H9 (cell line): ENCODE results near the gene ST6GALNAC3. TPM values are rescaled to one million over a fixed set of nuclear protein-coding genes. Genes with fewer than 3 reads are reported as not detected.
"Not testable (repeated sequence)": the region's sequence is repeated elsewhere in the genome, so short reads cannot be mapped to it uniquely, and the experiment has no call there.

Source experiments
- DNase-seq: peaks from one replicate; pipeline ENCODE4 v3.0.0-alpha.2; 2017
- H2AFZ ChIP-seq: one replicate; pipeline ENCODE4 v1.6.1; 2013; ENCODE audit warnings: mild to moderate bottlenecking, low read length, control low read depth, moderate library complexity
- H2AK5ac ChIP-seq: 2 replicates; pipeline ENCODE4 v1.6.1; 2013; ENCODE audit warnings: low read length, control low read depth, mixed read lengths; ENCODE audit not compliant: insufficient read length
- H2BK120ac ChIP-seq: one replicate; pipeline ENCODE4 v1.6.1; 2013; ENCODE audit warnings: low read depth, mild to moderate bottlenecking, low read length, control low read depth, inconsistent platforms; ENCODE audit not compliant: poor library complexity, severe bottlenecking
- H2BK12ac ChIP-seq: 2 replicates; pipeline ENCODE4 v1.6.1; 2013; ENCODE audit warnings: low read length, control low read depth, mixed read lengths, low read depth; ENCODE audit not compliant: insufficient read length
- H2BK15ac ChIP-seq: 2 replicates; pipeline ENCODE4 v1.6.1; 2013; ENCODE audit warnings: low read depth, low read length, control low read depth
- H2BK20ac ChIP-seq: one replicate; pipeline ENCODE4 v1.6.1; 2013; ENCODE audit warnings: low read depth, mild to moderate bottlenecking, low read length, control low read depth, inconsistent platforms; ENCODE audit not compliant: poor library complexity, severe bottlenecking
- H2BK5ac ChIP-seq: 2 replicates; pipeline ENCODE4 v1.6.1; 2013; ENCODE audit warnings: low read length, control low read depth, mixed read lengths; ENCODE audit not compliant: insufficient read length
- H3K14ac ChIP-seq: 2 replicates; pipeline ENCODE4 v1.6.1; 2013; ENCODE audit warnings: low read length, control low read depth; ENCODE audit not compliant: insufficient read depth
- H3K18ac ChIP-seq: 2 replicates; pipeline ENCODE4 v1.6.1; 2013; ENCODE audit warnings: low read depth, mild to moderate bottlenecking, mixed read lengths, low read length, control low read depth; ENCODE audit not compliant: insufficient read length
- H3K23ac ChIP-seq: 2 replicates; pipeline ENCODE4 v1.6.1; 2013; ENCODE audit warnings: low read length, control low read depth, mixed read lengths, low read depth; ENCODE audit not compliant: insufficient read length
- H3K23me2 ChIP-seq: 2 replicates; pipeline ENCODE4 v1.6.1; 2013; ENCODE audit warnings: low read depth, mild to moderate bottlenecking, mixed read lengths, low read length, control low read depth; ENCODE audit not compliant: insufficient read length, poor library complexity, severe bottlenecking
- H3K27ac ChIP-seq: 2 replicates; pipeline ENCODE4 v1.5.1; 2013; ENCODE audit warnings: low read length, control low read depth, mixed read lengths, low read depth; ENCODE audit not compliant: insufficient read length
- H3K27me3 ChIP-seq: 2 replicates; pipeline ENCODE4 v1.6.1; 2013; ENCODE audit warnings: low read length, control low read depth, inconsistent platforms; ENCODE audit not compliant: insufficient read depth
- H3K4ac ChIP-seq: 2 replicates; pipeline ENCODE4 v1.6.1; 2013; ENCODE audit warnings: low read depth, mild to moderate bottlenecking, control low read depth, inconsistent platforms, low read length, moderate library complexity
- H3K4me1 ChIP-seq: 2 replicates; pipeline ENCODE4 v1.6.1; 2013; ENCODE audit warnings: low read length, control low read depth, inconsistent platforms; ENCODE audit not compliant: insufficient read depth
- H3K4me2 ChIP-seq: 2 replicates; pipeline ENCODE4 v1.6.1; 2013; ENCODE audit warnings: low read length, control low read depth, mixed read lengths; ENCODE audit not compliant: insufficient read length, insufficient read depth
- H3K56ac ChIP-seq: 2 replicates; pipeline ENCODE4 v1.6.1; 2013; ENCODE audit warnings: low read depth, mild to moderate bottlenecking, mixed read lengths, low read length, control low read depth; ENCODE audit not compliant: insufficient read length
- H3K79me1 ChIP-seq: 2 replicates; pipeline ENCODE4 v1.6.1; 2013; ENCODE audit warnings: low read depth, mild to moderate bottlenecking, moderate library complexity, low read length, control low read depth, inconsistent platforms; ENCODE audit not compliant: insufficient read depth, poor library complexity, severe bottlenecking
- H3K79me2 ChIP-seq: 2 replicates; pipeline ENCODE4 v1.6.1; 2013; ENCODE audit warnings: low read length, control low read depth, inconsistent platforms; ENCODE audit not compliant: insufficient read depth
- H3K9ac ChIP-seq: 2 replicates; pipeline ENCODE4 v1.6.1; 2013; ENCODE audit warnings: low read length, control low read depth, mixed read lengths; ENCODE audit not compliant: insufficient read length; ENCODE audit errors: extremely low read depth
- H3K9me3 ChIP-seq: one replicate; pipeline ENCODE4 v1.6.1; 2013; ENCODE audit warnings: low read depth, low read length, inconsistent platforms; ENCODE audit not compliant: control insufficient read depth
- H3T11ph ChIP-seq: one replicate; pipeline ENCODE4 v1.6.1; 2013; ENCODE audit warnings: mild to moderate bottlenecking, low read length, control low read depth, inconsistent platforms
- H4K20me1 ChIP-seq: one replicate; pipeline ENCODE4 v1.6.1; 2013; ENCODE audit not compliant: control insufficient read depth, insufficient read length, insufficient read depth
- H4K5ac ChIP-seq: 2 replicates; pipeline ENCODE4 v1.6.1; 2013; ENCODE audit warnings: low read depth, mild to moderate bottlenecking, mixed read lengths, low read length, control low read depth; ENCODE audit not compliant: insufficient read length
- H4K8ac ChIP-seq: replicated peaks from 2 replicates; pipeline ENCODE4 v1.6.1; 2013; ENCODE audit warnings: low read length, control low read depth, mixed read lengths, low read depth; ENCODE audit not compliant: insufficient read length
- H4K91ac ChIP-seq: 2 replicates; pipeline ENCODE4 v1.6.1; 2013; ENCODE audit warnings: low read depth, mild to moderate bottlenecking, moderate library complexity, mixed read lengths, low read length, control low read depth; ENCODE audit not compliant: insufficient read length
- H3K27ac Mint-ChIP-seq, 3 experiments: 2 replicates in 2 of 3; 3 replicates in 1 of 3; pipeline ENCODE4 v1.8.0; 2020 to 2021; ENCODE audit warnings: mixed read lengths in 3 of 3, mild to moderate bottlenecking in 1 of 3, moderate library complexity in 1 of 3
- H3K27me3 Mint-ChIP-seq: 2 replicates; pipeline ENCODE4 v1.8.0; 2021; ENCODE audit warnings: low read depth, mild to moderate bottlenecking, moderate library complexity, mixed read lengths
- H3K36me3 Mint-ChIP-seq, 3 experiments: 2 replicates in 2 of 3; 3 replicates in 1 of 3; pipeline ENCODE4 v1.8.0; 2020 to 2021; ENCODE audit warnings: low read depth in 3 of 3, mixed read lengths in 3 of 3; ENCODE audit not compliant: insufficient read depth in 1 of 3
- H3K4me1 Mint-ChIP-seq, 2 experiments: 2 replicates each; pipeline ENCODE4 v1.8.0; 2020; ENCODE audit warnings: mixed read lengths in 2 of 2
- H3K4me3 Mint-ChIP-seq, 2 experiments: 2 replicates in 1 of 2; 3 replicates in 1 of 2; pipeline ENCODE4 v1.8.0; 2020 to 2021; ENCODE audit warnings: mild to moderate bottlenecking in 2 of 2, mixed read lengths in 2 of 2, moderate library complexity in 1 of 2
- H3K9me3 Mint-ChIP-seq, 2 experiments: 2 replicates in 1 of 2; 3 replicates in 1 of 2; pipeline ENCODE4 v1.8.0; 2020; ENCODE audit warnings: mild to moderate bottlenecking in 2 of 2, mixed read lengths in 2 of 2, moderate library complexity in 1 of 2
- WGBS: extraction: QIAGEN DNeasy Blood & Tissue Kit; methylation state at CpG from one replicate; pipeline ENCODE4 v1.1.7; 2013; ENCODE audit warnings: missing lambda C conversion rate, low lambda C conversion rate, mixed read lengths; ENCODE audit not compliant: insufficient read length; ENCODE audit errors: extremely low coverage; 5-methylcytosine and 5-hydroxymethylcytosine counted together
- total RNA-seq: library from RNA; stranded (reverse); gene quantifications from 2 replicates; pipeline ENCODE4 v1.2.1, GENCODE V29; 2021
- TF ChIP-seq, protein P1 (sequence below): fragments of 200-600 bp; sonication (generic); conservative IDR thresholded peaks from 3 replicates; pipeline ENCODE4 v1.8.0; 2021; ENCODE audit warnings: antibody characterized with exemption, mild to moderate bottlenecking

ST6GALNAC3 gene
- total RNA-seq, 1 experiment from 2014 or later, result 11.2 TPM

DNA sequence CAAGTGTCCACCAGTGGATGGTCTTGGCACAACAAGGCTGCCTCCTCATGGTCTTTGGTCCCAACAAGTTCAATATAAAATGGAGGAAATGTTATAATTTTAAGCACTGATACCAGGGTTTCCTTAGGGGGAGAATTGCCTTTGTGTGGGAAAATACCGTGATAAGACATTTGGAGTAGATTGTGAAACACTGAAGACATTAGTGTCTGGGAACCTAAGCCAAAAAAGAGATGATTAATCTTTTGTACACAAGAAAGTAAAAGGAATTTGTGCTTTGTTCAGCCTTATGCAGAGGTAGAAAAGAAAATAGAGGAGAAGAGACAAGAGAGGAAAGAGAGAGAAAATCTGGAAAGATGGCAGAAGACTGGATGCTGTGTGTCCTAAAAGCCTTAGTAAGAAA is 36.1 kb downstream of the ST6GALNAC3 start:
- no peak for DNase-seq
- Histone ChIP-seq H4K8ac (no peak overlapping the region), H2AFZ (no peak overlapping the region), H2AK5ac (no peak overlapping the region), H4K91ac (no peak overlapping the region), H3K14ac (no peak overlapping the region), H3K4me1 (peaks cover 4% of the 10 kb centered on the region; the same call in 1 of the 2 replicates), H3K18ac (no peak overlapping the region), H4K20me1 (no peaks in the 10 kb centered on the region), H2BK15ac (no peak overlapping the region), H3K56ac (no peak overlapping the region), H2BK20ac (no peak overlapping the region), H3K4me2 (no peak overlapping the region), H3K23me2 (no peaks in the 10 kb centered on the region), H2BK120ac (no peak overlapping the region), H3K9ac (no peak overlapping the region), H3K4ac (no peak overlapping the region), H3K23ac (no peak overlapping the region), H4K5ac (no peak overlapping the region), H3K27me3 (no peaks in the 10 kb centered on the region), H3K79me1 (no peaks in the 10 kb centered on the region), H3K27ac (no peak overlapping the region), H2BK5ac (no peak overlapping the region), H3K9me3 (no peaks in the 10 kb centered on the region), H2BK12ac (no peak overlapping the region), H3T11ph (no peak overlapping the region), H3K79me2 (no peaks in the 10 kb centered on the region)
- TF ChIP-seq, protein P1, sequence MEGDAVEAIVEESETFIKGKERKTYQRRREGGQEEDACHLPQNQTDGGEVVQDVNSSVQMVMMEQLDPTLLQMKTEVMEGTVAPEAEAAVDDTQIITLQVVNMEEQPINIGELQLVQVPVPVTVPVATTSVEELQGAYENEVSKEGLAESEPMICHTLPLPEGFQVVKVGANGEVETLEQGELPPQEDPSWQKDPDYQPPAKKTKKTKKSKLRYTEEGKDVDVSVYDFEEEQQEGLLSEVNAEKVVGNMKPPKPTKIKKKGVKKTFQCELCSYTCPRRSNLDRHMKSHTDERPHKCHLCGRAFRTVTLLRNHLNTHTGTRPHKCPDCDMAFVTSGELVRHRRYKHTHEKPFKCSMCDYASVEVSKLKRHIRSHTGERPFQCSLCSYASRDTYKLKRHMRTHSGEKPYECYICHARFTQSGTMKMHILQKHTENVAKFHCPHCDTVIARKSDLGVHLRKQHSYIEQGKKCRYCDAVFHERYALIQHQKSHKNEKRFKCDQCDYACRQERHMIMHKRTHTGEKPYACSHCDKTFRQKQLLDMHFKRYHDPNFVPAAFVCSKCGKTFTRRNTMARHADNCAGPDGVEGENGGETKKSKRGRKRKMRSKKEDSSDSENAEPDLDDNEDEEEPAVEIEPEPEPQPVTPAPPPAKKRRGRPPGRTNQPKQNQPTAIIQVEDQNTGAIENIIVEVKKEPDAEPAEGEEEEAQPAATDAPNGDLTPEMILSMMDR, result no peak
- Mint-ChIP-seq H3K27me3 (no peaks in the 10 kb centered on the region), H3K4me1 (peaks cover 14 to 24% of the 10 kb centered on the region in 2 experiments), H3K36me3 (peaks cover 9 to 16% (median 12%) of the 10 kb centered on the region in 3 experiments), H3K27ac (no peak overlapping the region), H3K4me3 (no peak overlapping the region), H3K9me3 (peaks cover 8 to 12% of the 10 kb centered on the region in 2 experiments; a peak in 4 of 5 replicates)
- WGBS, result no CpG with 5 or more reads among the region's 1 CpG

DNA sequence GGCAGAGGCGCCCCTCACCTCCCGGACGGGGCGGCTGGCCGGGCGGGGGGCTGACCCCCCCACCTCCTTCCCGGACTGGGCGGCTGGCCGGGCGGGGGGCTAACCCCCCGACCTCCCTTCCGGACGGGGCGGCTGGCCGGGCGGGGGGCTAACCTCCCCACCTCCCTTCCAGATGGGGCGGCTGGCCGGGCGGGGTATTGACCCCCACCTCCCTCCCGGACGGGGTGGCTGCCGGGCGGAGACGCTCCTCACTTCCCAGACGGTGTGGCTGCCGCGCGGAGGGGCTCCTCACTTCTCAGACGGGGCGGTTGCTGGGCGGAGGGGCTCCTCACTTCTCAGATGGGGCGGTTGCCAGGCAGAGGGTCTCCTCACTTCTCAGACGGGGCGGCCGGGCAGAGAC is 37.8 kb downstream of the ST6GALNAC3 start:
- H2BK15ac ChIP-seq, H3T11ph ChIP-seq, H3K79me1 ChIP-seq, H3K4me2 ChIP-seq, H3K27ac Mint-ChIP-seq, H2AFZ ChIP-seq, H3K4ac ChIP-seq, H3K14ac ChIP-seq, H3K56ac ChIP-seq, H3K18ac ChIP-seq, H2BK5ac ChIP-seq, H2BK20ac ChIP-seq, DNase-seq, H4K8ac ChIP-seq, H3K79me2 ChIP-seq, H2BK12ac ChIP-seq, H3K23me2 ChIP-seq, H3K9me3 ChIP-seq, H2AK5ac ChIP-seq, H3K9ac ChIP-seq, H3K4me1 ChIP-seq, H3K27ac ChIP-seq, H3K23ac ChIP-seq, H3K27me3 Mint-ChIP-seq, H3K27me3 ChIP-seq, H2BK120ac ChIP-seq, H4K20me1 ChIP-seq, H4K91ac ChIP-seq, H4K5ac ChIP-seq, H3K4me3 Mint-ChIP-seq: not testable (repeated sequence)
- peaks cover 7 to 13% (median 10%) of the 10 kb centered on the region in 3 experiments; a peak in 5 of 7 replicates for H3K36me3 Mint-ChIP-seq
- WGBS, result no CpG with 5 or more reads among the region's 35 CpGs
- peaks cover 8 to 12% of the 10 kb centered on the region in 2 experiments; a peak in 4 of 5 replicates for H3K9me3 Mint-ChIP-seq
- H3K4me1 Mint-ChIP-seq, result peaks cover 12 to 16% of the 10 kb centered on the region in 2 experiments
